Nephron progenitor cell (in vitro differentiated cells): ENCODE measurements around the gene GDAP2.

Experiments used
- DNase-seq: peaks from one replicate; pipeline ENCODE4 v3.0.0; 2021
- H3K27ac Mint-ChIP-seq: 2 replicates; pipeline ENCODE4 v1.8.0; 2021; ENCODE audit warnings: mild to moderate bottlenecking, moderate library complexity, mixed read lengths
- H3K27me3 Mint-ChIP-seq: 2 replicates; pipeline ENCODE4 v1.8.0; 2021; ENCODE audit warnings: mild to moderate bottlenecking, low read depth, mixed read lengths; ENCODE audit not compliant: poor library complexity
- H3K36me3 Mint-ChIP-seq: 2 replicates; pipeline ENCODE4 v1.8.0; 2021; ENCODE audit warnings: low read depth, mixed read lengths
- H3K4me1 Mint-ChIP-seq: 2 replicates; pipeline ENCODE4 v1.8.0; 2021; ENCODE audit warnings: mixed read lengths
- H3K4me3 Mint-ChIP-seq: 2 replicates; pipeline ENCODE4 v1.8.0; 2021; ENCODE audit warnings: mild to moderate bottlenecking, moderate library complexity, mixed read lengths
- H3K9me3 Mint-ChIP-seq: 2 replicates; pipeline ENCODE4 v1.8.0; 2021; ENCODE audit warnings: mild to moderate bottlenecking, moderate library complexity, mixed read lengths
- CTCF ChIP-seq: fragments of 200-600 bp; sonication (generic); IDR thresholded peaks from 2 replicates; pipeline ENCODE4 v1.5.0; 2021; ENCODE audit warnings: antibody characterized with exemption

GDAP2 gene

GRCh38 chr1:117929343-117930172 lies at the start of gene GDAP2, which contains the start of gene WDR3:
GDAP2 (minus strand) TSS chr1:117929621; CDS start chr1:117920357, 9,264 bp downstream.
WDR3 (plus strand) TSS chr1:117929739; CDS start chr1:117933320, 3,581 bp downstream.
- Mint-ChIP-seq H3K36me3 (peaks cover 8% of the 10 kb centered on the region), H3K4me3 (peak within 1 kb of the TSS; percentile 99), H3K9me3 (no peaks in the 10 kb centered on the region), H3K4me1 (peaks cover 44% of the 10 kb centered on the region), H3K27ac (peak within 1 kb of the TSS; percentile 97), H3K27me3 (no peaks in the 10 kb centered on the region)
- no peak for TF ChIP-seq CTCF
- DNase-seq = peak; percentile 95

- no peaks in the 10 kb centered on the region for H3K9me3 Mint-ChIP-seq
- no peak for TF ChIP-seq CTCF
- H3K27ac Mint-ChIP-seq = peak overlapping the region; percentile 43
- no peak for DNase-seq
- H3K27me3 Mint-ChIP-seq = no peaks in the 10 kb centered on the region
- peaks cover 4% of the 10 kb centered on the region for H3K4me1 Mint-ChIP-seq
- H3K4me3 Mint-ChIP-seq = no peak overlapping the region
- H3K36me3 Mint-ChIP-seq = no peaks in the 10 kb centered on the region
Observed at GRCh38 chr1:117976381-117976780, 47.0 kb upstream of the GDAP2 start.

GRCh38 chr1:117971777-117972176 lies 42.4 kb upstream of the GDAP2 start:
- H3K4me1 Mint-ChIP-seq = peaks cover 42% of the 10 kb centered on the region
- TF ChIP-seq CTCF = no peak
- no peak overlapping the region for H3K27ac Mint-ChIP-seq
- DNase-seq = no peak
- H3K27me3 Mint-ChIP-seq = no peaks in the 10 kb centered on the region
- H3K36me3 Mint-ChIP-seq = no peaks in the 10 kb centered on the region
- H3K4me3 Mint-ChIP-seq = no peak overlapping the region
- H3K9me3 Mint-ChIP-seq = no peaks in the 10 kb centered on the region

GRCh38 chr1:117970252-117970651 lies 40.8 kb upstream of the GDAP2 start:
- peak overlapping the region; percentile 82 for H3K27ac Mint-ChIP-seq
- no peaks in the 10 kb centered on the region for H3K27me3 Mint-ChIP-seq
- no peaks in the 10 kb centered on the region for H3K9me3 Mint-ChIP-seq
- TF ChIP-seq CTCF = no peak
- no peak overlapping the region for H3K4me3 Mint-ChIP-seq
- peak; percentile 35 for DNase-seq
- H3K4me1 Mint-ChIP-seq = peaks cover 42% of the 10 kb centered on the region
- H3K36me3 Mint-ChIP-seq = no peaks in the 10 kb centered on the region

- no peak overlapping the region for H3K4me3 Mint-ChIP-seq
- no peak for TF ChIP-seq CTCF
- H3K27ac Mint-ChIP-seq = no peak overlapping the region
- no peaks in the 10 kb centered on the region for H3K27me3 Mint-ChIP-seq
- H3K9me3 Mint-ChIP-seq = no peaks in the 10 kb centered on the region
- no peak for DNase-seq
- H3K4me1 Mint-ChIP-seq = peaks cover 42% of the 10 kb centered on the region
- H3K36me3 Mint-ChIP-seq = peaks cover 7% of the 10 kb centered on the region
Observed at GRCh38 chr1:117967881-117968280, 38.5 kb upstream of the GDAP2 start.

- H3K27ac Mint-ChIP-seq = peak overlapping the region; percentile 49
- no peak overlapping the region for H3K4me3 Mint-ChIP-seq
- no peaks in the 10 kb centered on the region for H3K9me3 Mint-ChIP-seq
- TF ChIP-seq CTCF = no peak
- H3K36me3 Mint-ChIP-seq = peaks cover 7% of the 10 kb centered on the region
- no peaks in the 10 kb centered on the region for H3K27me3 Mint-ChIP-seq
- DNase-seq = no peak
- H3K4me1 Mint-ChIP-seq = peaks cover 42% of the 10 kb centered on the region
Observed at GRCh38 chr1:117967477-117967876, 38.1 kb upstream of the GDAP2 start.
